ENCODE measurements around the gene ARAP3.
"Not testable (repeated sequence)": the region's sequence is repeated elsewhere in the genome, so short reads cannot be mapped to it uniquely, and the experiment has no call there.

The ARAP3 gene

GRCh38 chr5:141623611-141624010 is 58.4 kb downstream of the ARAP3 start:
- no peak overlapping the region for H3K27ac ChIP-seq (ENCODE audit: low read depth, low read length)
- H3K9me3 ChIP-seq (ENCODE audit: low read length), result no peaks in the 10 kb centered on the region
- H3K36me3 ChIP-seq (ENCODE audit: insufficient read depth, low read length), result peaks cover 68% of the 10 kb centered on the region
- no peaks in the 10 kb centered on the region for H3K27me3 ChIP-seq (ENCODE audit: control insufficient read depth in 1 of 2, insufficient read depth in 2 of 2, low read length in 2 of 2)
- no peaks in the 10 kb centered on the region for H3K4me1 ChIP-seq (ENCODE audit: insufficient read depth, low read length)
- no peak overlapping the region for H3K9ac ChIP-seq (ENCODE audit: low read length)
- no peak overlapping the region for H3K4me3 ChIP-seq (ENCODE audit: low read depth in 1 of 2, low read length in 2 of 2)

GRCh38 chr5:141623186-141623585 is 58.8 kb downstream of the ARAP3 start:
- Histone ChIP-seq H3K36me3 (ENCODE audit: insufficient read depth, low read length) (peaks cover 63% of the 10 kb centered on the region), H3K4me1 (ENCODE audit: insufficient read depth, low read length) (peaks cover under 1% of the 10 kb centered on the region), H3K27me3 (ENCODE audit: control insufficient read depth in 1 of 2, insufficient read depth in 2 of 2, low read length in 2 of 2) (no peaks in the 10 kb centered on the region), H3K4me3 (ENCODE audit: low read depth in 1 of 2, low read length in 2 of 2) (no peak overlapping the region), H3K9me3 (ENCODE audit: low read length) (no peaks in the 10 kb centered on the region), H3K9ac (ENCODE audit: low read length) (no peak overlapping the region), H3K27ac (ENCODE audit: low read depth, low read length) (no peak overlapping the region)

DNA sequence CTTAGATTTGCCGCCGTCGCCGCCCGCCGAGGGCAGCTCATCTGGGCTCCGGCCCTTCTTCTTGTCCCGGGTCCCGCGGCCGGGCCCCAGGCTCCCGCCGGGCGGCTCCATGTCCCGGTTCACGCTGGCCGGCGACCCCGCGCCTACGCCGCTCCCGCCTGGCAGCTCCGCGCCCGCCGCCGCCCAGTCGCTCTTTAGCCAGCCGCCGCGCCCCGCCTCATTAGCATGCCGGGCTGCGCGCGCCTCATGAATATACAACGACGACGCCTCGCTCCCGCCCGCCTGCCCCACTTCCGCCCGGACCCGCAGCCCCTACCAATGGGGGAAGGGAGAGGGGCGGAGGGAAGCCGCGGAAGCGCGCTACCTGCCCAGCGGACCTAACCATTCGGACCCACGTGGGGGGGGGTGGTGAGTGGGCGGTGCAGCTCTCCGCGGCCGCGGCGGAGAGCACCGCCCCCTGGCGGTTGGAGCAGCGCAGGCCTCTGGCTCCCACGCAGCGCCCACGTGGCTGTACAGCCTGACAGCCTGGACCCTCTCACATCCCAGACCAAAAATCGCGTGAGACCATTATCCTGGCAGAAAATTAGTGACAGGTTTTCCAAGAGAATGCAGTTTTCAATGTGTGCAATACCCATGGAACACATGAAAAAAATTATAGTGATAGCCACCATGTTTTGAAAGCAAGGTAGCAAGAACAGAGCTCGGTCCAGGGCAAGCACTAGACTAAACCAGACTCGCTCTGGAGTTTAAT is 63.1 kb downstream of the ARAP3 start, which contains the start of gene DIAPH1:
DIAPH1 (minus strand) TSS at position 197 of the 751 bp plus-strand sequence; CDS start at position 111, 86 bp downstream.
- Histone ChIP-seq H3K9me3 (ENCODE audit: low read length) (no peaks in the 10 kb centered on the region), H3K9ac (ENCODE audit: low read length) (peak within 1 kb of the TSS; percentile 24), H3K27me3 (ENCODE audit: control insufficient read depth in 1 of 2, insufficient read depth in 2 of 2, low read length in 2 of 2) (no peaks in the 10 kb centered on the region), H3K4me3 (ENCODE audit: low read depth in 1 of 2, low read length in 2 of 2) (peak within 1 kb of the TSS; percentile 61 to 80), H3K36me3 (ENCODE audit: insufficient read depth, low read length) (peaks cover 36% of the 10 kb centered on the region), H3K27ac (ENCODE audit: low read depth, low read length) (peak within 1 kb of the TSS; percentile 47), H3K4me1 (ENCODE audit: insufficient read depth, low read length) (peaks cover 12% of the 10 kb centered on the region)

DNA sequence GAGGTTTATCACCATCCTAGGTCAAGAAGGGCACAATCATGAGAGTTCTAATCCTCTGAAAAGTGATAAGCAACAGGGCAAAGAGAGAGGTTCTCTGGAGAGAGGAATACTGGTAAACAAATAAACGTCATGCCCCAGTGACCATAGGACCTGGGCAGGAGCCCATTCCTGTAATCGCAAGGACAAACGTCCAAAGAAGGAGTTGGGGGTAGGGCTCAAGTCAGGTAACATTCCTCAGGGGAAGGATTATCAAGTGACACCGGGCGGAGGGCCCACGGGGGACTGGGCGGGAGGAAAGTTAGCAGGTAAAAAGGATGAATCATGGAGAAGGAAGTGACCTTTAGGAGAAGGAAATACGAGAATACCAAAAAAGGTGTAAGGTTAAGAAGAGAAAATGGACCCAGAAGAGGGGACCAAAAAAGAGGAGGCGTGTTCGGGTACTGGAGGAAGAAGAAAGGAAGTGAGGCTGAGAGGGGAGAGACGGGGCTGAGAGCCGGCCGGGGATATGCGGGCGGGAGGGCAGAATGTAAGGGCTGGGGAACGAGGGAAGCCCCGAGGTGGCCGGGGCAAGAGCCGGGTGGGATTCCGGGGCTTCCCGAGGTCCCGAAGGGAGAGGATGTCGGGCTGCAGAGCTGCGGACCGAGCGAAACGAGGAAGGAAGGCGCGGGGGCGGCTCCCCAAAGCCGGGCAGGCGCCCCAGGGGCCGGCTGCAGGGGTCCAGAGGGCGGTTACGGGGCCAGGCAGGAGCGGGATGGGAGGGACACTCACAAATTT is 63.8 kb downstream of the ARAP3 start:
- Histone ChIP-seq H3K36me3 (ENCODE audit: insufficient read depth, low read length) (peaks cover 28% of the 10 kb centered on the region), H3K4me1 (ENCODE audit: insufficient read depth, low read length) (peaks cover 12% of the 10 kb centered on the region), H3K4me3 (ENCODE audit: low read depth in 1 of 2, low read length in 2 of 2) (peak overlapping the region; percentile 61 to 80), H3K9me3 (ENCODE audit: low read length) (no peaks in the 10 kb centered on the region), H3K9ac (ENCODE audit: low read length) (peak overlapping the region; percentile 24), H3K27me3 (ENCODE audit: control insufficient read depth in 1 of 2, insufficient read depth in 2 of 2, low read length in 2 of 2) (no peaks in the 10 kb centered on the region), H3K27ac (ENCODE audit: low read depth, low read length) (peak overlapping the region; percentile 47)

DNA sequence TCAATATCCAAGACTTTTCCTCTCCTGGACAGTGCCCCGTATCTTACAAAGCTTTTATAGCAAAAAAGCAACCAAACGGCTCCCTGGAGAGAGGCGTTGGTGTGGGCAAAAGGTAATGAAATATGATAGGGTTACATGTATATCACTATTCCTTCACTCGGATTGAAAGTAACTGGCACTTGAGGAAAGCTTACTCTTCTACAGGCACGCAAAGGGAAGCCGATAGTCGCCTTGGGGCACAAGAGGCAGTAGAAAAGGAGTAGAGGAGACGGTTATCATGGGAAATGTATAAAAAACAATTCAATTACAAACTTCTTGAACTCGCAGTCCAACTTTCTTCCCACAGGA is 64.4 kb downstream of the ARAP3 start:
- Histone ChIP-seq H3K4me1 (ENCODE audit: insufficient read depth, low read length) (peaks cover 12% of the 10 kb centered on the region), H3K27me3 (ENCODE audit: control insufficient read depth in 1 of 2, insufficient read depth in 2 of 2, low read length in 2 of 2) (no peaks in the 10 kb centered on the region), H3K9ac (ENCODE audit: low read length) (peak overlapping the region; percentile 24), H3K4me3 (ENCODE audit: low read depth in 1 of 2, low read length in 2 of 2) (peak overlapping the region; percentile 61 to 80), H3K27ac (ENCODE audit: low read depth, low read length) (peak overlapping the region; percentile 47), H3K36me3 (ENCODE audit: insufficient read depth, low read length) (peaks cover 25% of the 10 kb centered on the region), H3K9me3 (ENCODE audit: low read length) (no peaks in the 10 kb centered on the region)

- Histone ChIP-seq H3K4me3 (ENCODE audit: low read depth in 1 of 2, low read length in 2 of 2) (no peak overlapping the region), H3K9me3 (ENCODE audit: low read length) (no peaks in the 10 kb centered on the region), H3K9ac (ENCODE audit: low read length) (no peak overlapping the region), H3K36me3 (ENCODE audit: insufficient read depth, low read length) (peaks cover 21% of the 10 kb centered on the region), H3K27me3 (ENCODE audit: control insufficient read depth in 1 of 2, insufficient read depth in 2 of 2, low read length in 2 of 2) (no peaks in the 10 kb centered on the region), H3K27ac (ENCODE audit: low read depth, low read length) (peak overlapping the region; percentile 47), H3K4me1 (ENCODE audit: insufficient read depth, low read length) (peaks cover 12% of the 10 kb centered on the region)
Observed at GRCh38 chr5:141617128-141617527, 64.9 kb downstream of the ARAP3 start.

- no peaks in the 10 kb centered on the region for H3K9me3 ChIP-seq (ENCODE audit: low read length)
- no peak overlapping the region for H3K4me3 ChIP-seq (ENCODE audit: low read depth in 1 of 2, low read length in 2 of 2)
- H3K27me3 ChIP-seq (ENCODE audit: control insufficient read depth in 1 of 2, insufficient read depth in 2 of 2, low read length in 2 of 2), result no peaks in the 10 kb centered on the region
- no peak overlapping the region for H3K9ac ChIP-seq (ENCODE audit: low read length)
- H3K4me1 ChIP-seq (ENCODE audit: insufficient read depth, low read length), result peaks cover 12% of the 10 kb centered on the region
- no peak overlapping the region for H3K27ac ChIP-seq (ENCODE audit: low read depth, low read length)
- H3K36me3 ChIP-seq (ENCODE audit: insufficient read depth, low read length), result peaks cover 12% of the 10 kb centered on the region
Observed at GRCh38 chr5:141615991-141616720, 65.9 kb downstream of the ARAP3 start.

- H3K9me3 ChIP-seq (ENCODE audit: low read length), result no peaks in the 10 kb centered on the region
- H3K27ac ChIP-seq (ENCODE audit: low read depth, low read length), result no peak overlapping the region
- no peak overlapping the region for H3K9ac ChIP-seq (ENCODE audit: low read length)
- H3K27me3 ChIP-seq (ENCODE audit: control insufficient read depth in 1 of 2, insufficient read depth in 2 of 2, low read length in 2 of 2), result no peaks in the 10 kb centered on the region
- no peaks in the 10 kb centered on the region for H3K36me3 ChIP-seq (ENCODE audit: insufficient read depth, low read length)
- peaks cover 12% of the 10 kb centered on the region for H3K4me1 ChIP-seq (ENCODE audit: insufficient read depth, low read length)
- no peak overlapping the region for H3K4me3 ChIP-seq (ENCODE audit: low read depth in 1 of 2, low read length in 2 of 2)
Observed at GRCh38 chr5:141613344-141613743, 68.7 kb downstream of the ARAP3 start.

- Histone ChIP-seq H3K4me1 (ENCODE audit: insufficient read depth, low read length) (no peaks in the 10 kb centered on the region), H3K9ac (ENCODE audit: low read length) (no peak overlapping the region), H3K36me3 (ENCODE audit: insufficient read depth, low read length) (no peaks in the 10 kb centered on the region), H3K27me3 (ENCODE audit: control insufficient read depth in 1 of 2, insufficient read depth in 2 of 2, low read length in 2 of 2) (no peaks in the 10 kb centered on the region), H3K4me3 (ENCODE audit: low read depth in 1 of 2, low read length in 2 of 2) (no peak overlapping the region), H3K9me3 (ENCODE audit: low read length) (no peaks in the 10 kb centered on the region), H3K27ac (ENCODE audit: low read depth, low read length) (no peak overlapping the region)
Observed at GRCh38 chr5:141611289-141611688, 70.7 kb downstream of the ARAP3 start.

GRCh38 chr5:141609921-141610320 is 72.1 kb downstream of the ARAP3 start:
- not testable (repeated sequence) for H3K4me1 ChIP-seq (ENCODE audit: insufficient read depth, low read length); H3K9me3 ChIP-seq (ENCODE audit: low read length); H3K27me3 ChIP-seq (ENCODE audit: control insufficient read depth in 1 of 2, insufficient read depth in 2 of 2, low read length in 2 of 2); H3K4me3 ChIP-seq (ENCODE audit: low read depth in 1 of 2, low read length in 2 of 2); H3K36me3 ChIP-seq (ENCODE audit: insufficient read depth, low read length); H3K9ac ChIP-seq (ENCODE audit: low read length); H3K27ac ChIP-seq (ENCODE audit: low read depth, low read length)

- Histone ChIP-seq H3K9ac (ENCODE audit: low read length) (no peak overlapping the region), H3K36me3 (ENCODE audit: insufficient read depth, low read length) (no peaks in the 10 kb centered on the region), H3K4me1 (ENCODE audit: insufficient read depth, low read length) (peaks cover under 1% of the 10 kb centered on the region), H3K27me3 (ENCODE audit: control insufficient read depth in 1 of 2, insufficient read depth in 2 of 2, low read length in 2 of 2) (no peaks in the 10 kb centered on the region), H3K27ac (ENCODE audit: low read depth, low read length) (no peak overlapping the region), H3K4me3 (ENCODE audit: low read depth in 1 of 2, low read length in 2 of 2) (no peak overlapping the region), H3K9me3 (ENCODE audit: low read length) (no peaks in the 10 kb centered on the region)
Observed at GRCh38 chr5:141609044-141609443, 73.0 kb downstream of the ARAP3 start.

Measured in muscle layer of colon (tissue), 2 donors.